HEK293T (cell line): ENCODE results near the gene PPP1R13B.

Experiments
- CTCF ChIA-PET: fragments of 350-600 bp; formaldehyde crosslinking; extraction: SDS; loops from one replicate; lab custom pipeline; 2021; ENCODE audit warnings: antibody characterized with exemption, inconsistent platforms; lab: Yijun Ruan, JAX
- POLR2A ChIA-PET: fragments of 350-600 bp; formaldehyde crosslinking; extraction: SDS; loops from one replicate; lab custom pipeline; 2020; ENCODE audit warnings: antibody characterized with exemption, inconsistent platforms; lab: Yijun Ruan, JAX
- DNase-seq: peaks from one replicate; pipeline ENCODE4 v3.0.0; 2012; ENCODE audit warnings: mixed read lengths; ENCODE audit errors: extremely low spot score
- ARNT ChIP-seq: fragments of 450-650 bp; IDR thresholded peaks from 2 replicates; pipeline ENCODE4 v1.6.1; 2017; ENCODE audit warnings: mild to moderate bottlenecking
- BHLHE40 ChIP-seq: fragments of 450-650 bp; IDR thresholded peaks from 2 replicates; pipeline ENCODE4 v1.6.1; 2016; ENCODE audit warnings: mild to moderate bottlenecking, moderate library complexity, borderline replicate concordance
- CTBP1 ChIP-seq: fragments of 450-650 bp; IDR thresholded peaks from 2 replicates; pipeline ENCODE4 v1.6.1; 2016; ENCODE audit warnings: borderline replicate concordance
- ELF4 ChIP-seq: fragments of 450-650 bp; IDR thresholded peaks from 2 replicates; pipeline ENCODE4 v1.6.1; 2017; ENCODE audit warnings: antibody characterized with exemption
- FOXA1 ChIP-seq: fragments of 450-650 bp; IDR thresholded peaks from 2 replicates; pipeline ENCODE4 v1.6.1; 2016; ENCODE audit warnings: mild to moderate bottlenecking
- FOXK2 ChIP-seq: fragments of 450-650 bp; IDR thresholded peaks from 2 replicates; pipeline ENCODE4 v1.6.1; 2016; ENCODE audit warnings: mild to moderate bottlenecking
- FOXM1 ChIP-seq: fragments of 450-650 bp; IDR thresholded peaks from 2 replicates; pipeline ENCODE4 v1.6.1; 2017; ENCODE audit warnings: mild to moderate bottlenecking, borderline replicate concordance
- HDGF ChIP-seq: fragments of 450-650 bp; IDR thresholded peaks from 2 replicates; pipeline ENCODE4 v1.6.1; 2017; ENCODE audit warnings: antibody characterized with exemption, borderline replicate concordance
- L3MBTL2 ChIP-seq: fragments of 450-650 bp; conservative IDR thresholded peaks from 2 replicates; pipeline ENCODE4 v1.6.1; 2016; ENCODE audit warnings: mild to moderate bottlenecking
- LEF1 ChIP-seq: fragments of 450-650 bp; IDR thresholded peaks from 2 replicates; pipeline ENCODE4 v1.6.1; 2017; ENCODE audit warnings: mild to moderate bottlenecking, borderline replicate concordance
- NFRKB ChIP-seq: fragments of 450-650 bp; IDR thresholded peaks from 2 replicates; pipeline ENCODE4 v1.6.1; 2016; ENCODE audit warnings: mild to moderate bottlenecking, moderate library complexity
- SP1 ChIP-seq: fragments of 450-650 bp; IDR thresholded peaks from 2 replicates; pipeline ENCODE4 v1.6.1; 2017
- SUZ12 ChIP-seq: fragments of 450-650 bp; IDR thresholded peaks from 2 replicates; pipeline ENCODE4 v1.6.1; 2016; ENCODE audit warnings: mild to moderate bottlenecking
- TARDBP ChIP-seq: fragments of 450-650 bp; IDR thresholded peaks from 2 replicates; pipeline ENCODE4 v1.6.1; 2016
- ZNF384 ChIP-seq: fragments of 450-650 bp; IDR thresholded peaks from 2 replicates; pipeline ENCODE4 v1.6.1; 2016
- TF ChIP-seq, protein P1 (sequence below): fragments of 450-650 bp; IDR thresholded peaks from 2 replicates; pipeline ENCODE4 v1.6.1; 2016

PPP1R13B gene

DNA sequence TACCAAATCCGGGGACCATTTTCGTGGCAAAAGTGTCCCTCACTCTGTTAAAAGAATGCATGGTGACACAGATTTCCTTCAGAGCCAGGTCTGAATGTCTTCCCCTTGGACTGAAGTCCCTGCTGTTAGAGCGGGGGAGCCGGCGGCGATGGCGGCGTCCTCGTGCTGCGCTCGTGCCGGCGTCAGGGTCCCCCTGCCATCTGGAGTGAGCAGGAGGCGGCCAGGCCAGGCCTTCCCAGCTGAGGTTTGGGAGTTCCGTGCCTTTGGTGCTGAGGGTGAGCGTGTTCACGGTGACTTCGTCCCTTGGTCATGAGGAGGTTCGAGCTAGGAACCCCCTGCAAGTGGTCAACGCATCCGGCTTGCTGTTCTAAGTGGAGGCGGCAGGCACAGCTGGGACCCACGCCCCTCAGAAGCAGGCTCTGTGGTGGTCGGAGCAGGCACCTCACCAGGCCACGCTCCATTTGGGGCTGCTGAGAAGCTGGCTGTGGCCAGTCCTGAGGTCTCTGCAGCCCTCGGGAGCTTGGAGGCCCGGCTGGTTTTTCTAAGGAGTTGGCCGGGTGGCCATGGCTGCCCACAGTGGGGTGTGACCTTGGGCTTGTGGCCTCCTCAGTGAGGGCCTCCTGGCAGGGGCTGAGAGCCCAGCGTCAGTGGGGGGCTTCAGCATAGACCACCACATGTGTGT lies 122.2 kb downstream of the PPP1R13B start:
- CTCF ChIA-PET: interaction anchor here (0.7 kb wide), 1 partner anchor 33 kb away, joined by 3 read pairs; no protein-coding TSS in a partner anchor
- POLR2A ChIA-PET: interaction anchor here (1.3 kb wide), 1 partner anchor 10 kb away, joined by 4 read pairs; the partner anchor contains the start of genes XRCC3 and ZFYVE21
- DNase-seq: no peak
- no peak for TF ChIP-seq HDGF
- TF ChIP-seq ARNT: no peak
- no peak for TF ChIP-seq TARDBP
- no peak for TF ChIP-seq CTBP1
- no peak for TF ChIP-seq ZNF384
- no peak for TF ChIP-seq SUZ12
- no peak for TF ChIP-seq SP1
- no peak for TF ChIP-seq L3MBTL2
- TF ChIP-seq, protein P1, sequence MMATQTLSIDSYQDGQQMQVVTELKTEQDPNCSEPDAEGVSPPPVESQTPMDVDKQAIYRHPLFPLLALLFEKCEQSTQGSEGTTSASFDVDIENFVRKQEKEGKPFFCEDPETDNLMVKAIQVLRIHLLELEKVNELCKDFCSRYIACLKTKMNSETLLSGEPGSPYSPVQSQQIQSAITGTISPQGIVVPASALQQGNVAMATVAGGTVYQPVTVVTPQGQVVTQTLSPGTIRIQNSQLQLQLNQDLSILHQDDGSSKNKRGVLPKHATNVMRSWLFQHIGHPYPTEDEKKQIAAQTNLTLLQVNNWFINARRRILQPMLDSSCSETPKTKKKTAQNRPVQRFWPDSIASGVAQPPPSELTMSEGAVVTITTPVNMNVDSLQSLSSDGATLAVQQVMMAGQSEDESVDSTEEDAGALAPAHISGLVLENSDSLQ: no peak
- TF ChIP-seq LEF1: no peak
- TF ChIP-seq NFRKB: no peak
- no peak for TF ChIP-seq FOXK2
- no peak for TF ChIP-seq FOXM1
- no peak for TF ChIP-seq ELF4
- TF ChIP-seq FOXA1: no peak
- TF ChIP-seq BHLHE40: no peak

DNA sequence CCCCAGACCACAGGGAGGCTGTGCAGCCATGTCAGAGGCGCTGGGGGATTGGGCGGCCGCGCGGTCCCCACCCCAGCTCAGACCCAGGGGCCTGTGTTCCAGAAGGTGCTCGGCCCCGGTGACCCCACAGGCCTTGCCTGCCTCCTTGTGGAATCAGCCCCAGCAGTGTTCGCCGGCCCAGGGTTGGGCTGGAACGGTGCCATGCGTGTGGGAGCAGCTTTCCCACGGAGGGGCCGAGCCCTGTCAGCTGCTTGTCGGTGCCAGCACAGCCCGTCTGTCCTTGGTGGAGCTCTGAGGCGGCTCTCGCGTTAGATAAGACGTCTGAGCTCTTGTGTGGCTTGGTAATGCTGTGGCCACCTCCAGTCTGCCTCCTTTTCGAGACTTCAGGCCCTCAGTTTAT lies 123.3 kb downstream of the PPP1R13B start:
- TF ChIP-seq FOXK2: no peak
- TF ChIP-seq FOXA1: no peak
- no peak for TF ChIP-seq NFRKB
- TF ChIP-seq, protein P1: no peak
- TF ChIP-seq ELF4: no peak
- TF ChIP-seq ZNF384: no peak
- no peak for TF ChIP-seq TARDBP
- TF ChIP-seq HDGF: no peak
- no peak for TF ChIP-seq SUZ12
- TF ChIP-seq FOXM1: no peak
- no peak for TF ChIP-seq SP1
- TF ChIP-seq CTBP1: no peak
- no peak for TF ChIP-seq L3MBTL2
- TF ChIP-seq LEF1: no peak
- TF ChIP-seq BHLHE40: no peak
- no peak for TF ChIP-seq ARNT
- ChIA-PET POLR2A (interaction anchor here (1.3 kb wide), 1 partner anchor 9 kb away, joined by 4 read pairs; the partner anchor contains the start of genes XRCC3 and ZFYVE21), CTCF (no interaction called here)
- no peak for DNase-seq

DNA sequence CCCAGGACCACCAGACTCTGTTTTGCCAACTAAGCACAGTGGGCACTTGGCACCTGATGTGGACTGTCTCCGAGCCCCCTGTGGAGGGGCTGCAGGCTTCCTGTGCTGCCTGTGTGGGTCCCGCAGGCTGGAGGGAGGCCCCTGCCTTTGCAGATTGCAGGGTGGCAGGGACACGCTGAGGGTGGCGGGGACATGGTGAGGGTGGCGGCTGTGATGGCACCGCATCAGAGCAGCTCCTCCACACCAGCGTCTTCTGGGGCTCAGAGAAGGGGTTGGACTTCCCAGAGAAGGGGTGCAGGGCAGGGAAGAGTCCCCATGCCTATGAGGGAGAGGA lies 123.7 kb downstream of the PPP1R13B start:
- no peak for DNase-seq
- ChIA-PET POLR2A (no interaction called here), CTCF (no interaction called here)
- TF ChIP-seq L3MBTL2 (no peak), ARNT (no peak), FOXK2 (no peak), LEF1 (no peak), SP1 (no peak), SUZ12 (no peak)
- TF ChIP-seq, protein P1: no peak

DNA sequence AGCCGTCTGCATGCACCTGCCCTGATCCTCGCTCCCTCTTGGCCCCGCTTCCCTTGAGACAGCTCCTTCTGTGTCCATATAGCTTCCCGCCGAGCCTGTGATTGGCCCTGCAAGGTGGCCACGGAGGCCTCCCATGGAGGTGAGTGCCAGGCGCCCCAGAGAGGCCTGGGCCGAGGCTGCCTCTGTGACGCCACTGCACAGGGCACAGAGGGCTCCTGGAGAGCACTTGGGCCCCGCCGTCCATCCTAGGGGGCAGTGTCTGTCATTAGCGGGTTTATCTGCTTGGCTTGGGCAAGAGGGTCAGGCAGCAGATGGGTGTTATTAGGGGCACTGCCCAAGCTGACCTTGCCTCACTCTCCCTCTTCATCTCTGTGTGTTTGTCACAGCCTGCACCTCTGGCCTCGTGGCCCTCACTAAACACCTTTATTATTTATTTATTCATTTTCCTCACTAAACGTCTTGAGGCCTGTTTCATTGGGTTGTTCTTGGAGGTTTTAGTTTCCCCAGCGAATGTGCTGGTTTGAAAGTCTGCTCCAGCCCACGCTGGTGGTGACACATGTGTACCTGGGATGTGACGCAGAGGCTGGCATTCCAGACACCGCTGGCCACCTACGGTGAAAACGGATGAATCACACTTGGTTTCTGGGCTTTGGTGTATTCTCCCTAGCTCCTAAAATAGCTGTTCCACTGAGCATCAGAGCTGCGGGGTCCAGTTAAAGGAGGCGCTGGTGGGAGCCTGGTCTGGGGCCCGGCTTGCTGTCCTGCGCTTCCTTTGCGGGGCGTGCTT lies 125.8 kb downstream of the PPP1R13B start:
- TF ChIP-seq FOXK2: no peak
- TF ChIP-seq CTBP1: no peak
- TF ChIP-seq ELF4: no peak
- no peak for TF ChIP-seq TARDBP
- TF ChIP-seq ZNF384: no peak
- TF ChIP-seq SP1: no peak
- no peak for TF ChIP-seq NFRKB
- no peak for TF ChIP-seq HDGF
- no peak for TF ChIP-seq SUZ12
- TF ChIP-seq L3MBTL2: no peak
- TF ChIP-seq LEF1: no peak
- TF ChIP-seq FOXM1: no peak
- TF ChIP-seq ARNT: no peak
- TF ChIP-seq FOXA1: no peak
- TF ChIP-seq, protein P1: no peak
- no peak for TF ChIP-seq BHLHE40
- ChIA-PET CTCF (no interaction called here), POLR2A (no interaction called here)
- no peak for DNase-seq

DNA sequence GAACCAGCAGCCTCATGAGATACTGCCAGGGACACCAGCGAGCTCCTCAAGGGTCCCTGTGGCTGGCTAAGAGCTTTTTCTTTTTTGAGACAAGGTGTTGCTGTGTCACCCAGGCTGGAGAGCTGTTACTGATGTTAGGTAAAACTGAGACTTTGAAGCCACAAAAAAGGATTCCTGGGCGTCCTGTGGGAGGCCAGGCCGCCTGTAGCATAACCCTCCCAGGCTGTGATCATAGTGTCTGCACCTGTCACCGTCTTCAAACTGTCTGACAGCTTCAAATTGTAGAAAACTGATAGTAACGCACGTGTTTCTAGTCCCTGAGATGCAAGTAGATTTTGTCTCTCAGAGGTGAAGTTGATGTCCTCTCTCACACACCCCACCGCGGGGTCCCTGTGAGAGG lies 127.6 kb downstream of the PPP1R13B start:
- CTCF ChIA-PET: interaction anchor here (0.8 to 1.4 kb wide), 2 partner anchors 13 to 191 kb away, joined by 3 read pairs; no protein-coding TSS in a partner anchor
- POLR2A ChIA-PET: no interaction called here
- TF ChIP-seq FOXM1 (no peak), ZNF384 (no peak), HDGF (no peak), BHLHE40 (no peak), TARDBP (no peak), NFRKB (no peak), SP1 (no peak), CTBP1 (no peak), FOXA1 (no peak), L3MBTL2 (no peak), SUZ12 (no peak), LEF1 (no peak), ARNT (no peak), FOXK2 (no peak), ELF4 (no peak)
- TF ChIP-seq, protein P1: no peak
- no peak for DNase-seq
